HG02973 (cell line): ENCODE results near the gene SEZ6.
"Not testable (repeated sequence)": the region's sequence is repeated elsewhere in the genome, so short reads cannot be mapped to it uniquely, and the experiment has no call there.

ENCODE experiments used
- ATAC-seq: cut with Tn5 transposase; IDR thresholded peaks from one replicate; pipeline ENCODE4 v1.9.1; 2021; ENCODE audit warnings: moderate library complexity; ENCODE audit not compliant: unreplicated experiment

The SEZ6 gene

GRCh38 chr17:28940142-28940541 lies 65.7 kb downstream of the SEZ6 start:
- ATAC-seq: no peak

GRCh38 chr17:28938552-28938951 lies 67.3 kb downstream of the SEZ6 start:
- no peak for ATAC-seq

GRCh38 chr17:28937044-28937729 lies 68.6 kb downstream of the SEZ6 start:
- no peak for ATAC-seq

DNA sequence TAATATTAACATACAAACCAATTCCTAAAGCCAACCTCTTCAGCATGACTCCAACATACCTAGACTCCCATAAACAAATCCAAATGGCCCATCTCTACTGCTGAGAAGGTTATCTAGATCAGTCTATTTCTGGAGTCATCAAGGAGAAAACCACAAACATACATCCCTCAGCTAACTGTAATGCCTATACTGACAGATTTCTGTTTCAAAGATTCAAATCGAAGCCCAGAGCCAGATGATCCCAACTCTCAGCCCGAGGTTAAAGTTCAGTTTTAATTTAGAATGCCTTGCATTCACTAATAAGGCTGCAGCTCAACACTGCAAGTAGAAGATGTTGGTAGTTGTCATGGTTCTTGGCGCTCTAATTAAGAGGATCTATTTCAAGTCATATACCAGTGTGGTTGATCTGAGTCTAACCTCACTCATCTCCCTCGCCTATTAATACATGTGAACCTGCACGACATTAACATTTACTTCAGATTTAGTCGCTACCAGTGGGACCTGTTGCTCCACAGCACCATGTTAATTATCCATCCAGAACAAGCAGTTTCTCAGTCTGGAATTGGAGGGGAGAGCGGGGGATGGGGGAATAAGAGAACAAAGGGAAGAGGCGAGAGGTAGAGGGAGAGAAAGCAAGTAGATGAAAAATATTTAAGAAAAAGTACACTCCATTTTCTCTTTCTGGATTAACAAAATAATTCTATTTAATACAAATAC lies 69.9 kb downstream of the SEZ6 start:
- no peak for ATAC-seq

DNA sequence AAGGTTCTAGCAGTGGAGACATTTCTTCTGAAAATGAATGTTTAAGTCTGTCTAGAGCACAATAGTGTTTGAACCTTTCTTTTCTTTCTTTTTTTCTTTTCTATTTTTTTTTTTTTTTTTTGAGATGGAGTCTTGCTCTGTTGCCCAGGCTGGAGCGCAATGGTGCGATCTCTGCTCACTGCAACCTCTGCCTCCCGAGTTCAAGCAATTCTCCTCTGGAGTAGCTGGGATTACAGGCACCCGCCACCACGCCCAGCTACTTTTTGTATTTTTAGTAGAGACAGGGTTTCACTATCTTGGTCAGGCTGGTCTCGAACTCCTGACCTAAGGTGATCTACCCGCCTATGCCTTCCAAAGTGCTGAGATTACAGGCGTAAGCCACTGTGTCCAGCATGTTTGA lies 71.3 kb downstream of the SEZ6 start:
- not testable (repeated sequence) for ATAC-seq

DNA sequence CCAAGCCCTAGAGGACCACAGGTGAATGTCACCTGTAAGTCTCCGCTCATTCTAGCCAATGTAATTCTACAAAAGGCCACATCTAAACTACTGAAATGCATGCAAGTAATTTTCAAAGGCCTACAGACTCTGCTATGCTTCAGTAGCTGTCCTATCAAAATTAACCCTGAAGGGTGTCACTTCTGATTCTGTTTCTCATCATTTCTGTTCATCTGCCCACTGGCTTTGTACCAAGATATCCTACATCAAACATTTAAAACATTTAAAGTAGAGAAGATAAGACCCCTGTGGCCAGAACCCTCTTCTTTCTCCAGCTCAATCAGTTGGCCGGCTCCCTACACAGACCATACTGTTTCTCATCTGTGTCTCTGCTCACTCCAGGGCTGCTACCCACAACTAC lies 76.0 kb downstream of the SEZ6 start:
- no peak for ATAC-seq

- ATAC-seq: no peak
These were observed 77.8 kb downstream of the SEZ6 start for GRCh38 chr17:28928061-28928460.

GRCh38 chr17:28926786-28927185 lies 79.0 kb downstream of the SEZ6 start:
- ATAC-seq: no peak

DNA sequence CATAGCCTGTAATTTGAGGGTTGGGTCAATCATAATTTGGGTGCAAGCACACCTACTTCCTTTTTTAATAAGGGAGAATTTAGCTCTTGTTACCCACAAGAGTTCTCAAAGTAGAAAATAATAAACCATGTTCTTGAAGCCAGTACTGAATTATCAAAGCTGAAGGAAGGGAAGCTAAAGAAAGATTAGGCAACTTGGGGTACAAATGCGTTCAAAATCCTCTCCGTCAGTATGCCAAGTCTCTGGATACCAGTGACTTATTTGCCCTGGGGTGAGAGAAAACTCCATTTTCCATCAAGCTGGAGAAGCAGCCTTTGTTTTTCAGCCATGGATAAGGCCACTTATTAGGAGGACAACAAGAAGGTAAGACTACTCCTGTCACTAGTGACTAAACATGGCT lies 79.5 kb downstream of the SEZ6 start:
- ATAC-seq: no peak

- no peak for ATAC-seq
These were observed 79.9 kb downstream of the SEZ6 start for GRCh38 chr17:28925912-28926365.

GRCh38 chr17:28920201-28920600 lies 85.6 kb downstream of the SEZ6 start:
- no peak for ATAC-seq

DNA sequence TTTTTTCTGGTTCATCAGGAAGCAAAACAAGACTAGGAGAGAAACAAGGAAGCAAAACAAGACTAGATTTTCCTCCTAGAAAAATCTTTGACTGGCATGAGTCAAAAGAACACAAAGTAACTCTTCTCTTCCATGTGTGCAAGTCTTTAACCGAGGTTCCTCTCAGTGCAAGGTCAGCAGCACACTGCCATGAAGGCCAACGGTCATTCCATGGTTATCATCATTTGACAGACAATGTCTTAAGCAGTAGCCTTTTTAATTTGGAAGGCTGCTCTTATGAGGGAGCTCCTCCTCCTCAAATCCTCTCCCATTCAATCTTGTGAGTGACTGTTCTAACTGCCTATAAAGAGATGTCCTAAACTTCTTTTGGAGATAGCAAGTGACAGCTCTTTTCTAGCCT lies 87.5 kb downstream of the SEZ6 start:
- ATAC-seq: no peak

DNA sequence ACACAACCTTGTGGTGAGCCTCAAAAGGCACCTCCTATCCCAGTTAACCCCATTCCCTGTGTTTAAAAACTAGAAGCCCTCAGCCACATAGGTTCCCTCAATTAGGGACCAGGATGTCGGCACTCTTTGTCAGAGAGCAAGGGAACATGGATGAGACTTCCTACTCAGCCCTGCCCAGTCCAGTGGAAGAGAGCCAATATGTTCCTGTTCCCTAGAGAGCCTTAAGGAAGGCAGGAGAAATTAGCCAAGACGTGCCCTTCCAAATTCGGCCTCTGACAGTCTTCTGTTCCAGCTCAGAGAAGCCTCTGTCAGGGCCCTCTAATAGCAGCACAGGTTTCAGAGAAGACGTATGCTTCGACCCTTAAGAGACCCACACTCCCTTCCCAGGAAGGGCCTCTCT lies 88.4 kb downstream of the SEZ6 start:
- no peak for ATAC-seq

DNA sequence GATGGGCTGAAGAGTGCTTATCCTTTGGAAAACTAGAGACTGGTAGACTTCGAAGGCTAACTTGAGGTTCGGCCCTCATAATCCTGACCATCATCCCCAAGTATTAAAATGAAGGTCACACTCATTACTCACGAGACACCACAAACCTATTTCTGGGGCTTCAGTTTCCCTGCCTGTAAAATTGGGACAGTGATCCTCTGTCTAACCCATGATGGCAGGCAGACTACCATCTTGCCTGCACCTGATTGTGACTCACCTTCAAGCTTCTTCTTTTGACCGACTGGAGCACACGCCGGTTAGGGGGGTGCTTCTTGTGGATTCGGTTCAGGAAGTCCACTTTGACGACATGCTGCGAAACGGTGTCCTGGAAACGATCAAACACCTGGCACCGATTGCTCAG lies 88.8 kb downstream of the SEZ6 start:
- no peak for ATAC-seq

- no peak for ATAC-seq
These were observed 89.4 kb downstream of the SEZ6 start for GRCh38 chr17:28916302-28916934.

DNA sequence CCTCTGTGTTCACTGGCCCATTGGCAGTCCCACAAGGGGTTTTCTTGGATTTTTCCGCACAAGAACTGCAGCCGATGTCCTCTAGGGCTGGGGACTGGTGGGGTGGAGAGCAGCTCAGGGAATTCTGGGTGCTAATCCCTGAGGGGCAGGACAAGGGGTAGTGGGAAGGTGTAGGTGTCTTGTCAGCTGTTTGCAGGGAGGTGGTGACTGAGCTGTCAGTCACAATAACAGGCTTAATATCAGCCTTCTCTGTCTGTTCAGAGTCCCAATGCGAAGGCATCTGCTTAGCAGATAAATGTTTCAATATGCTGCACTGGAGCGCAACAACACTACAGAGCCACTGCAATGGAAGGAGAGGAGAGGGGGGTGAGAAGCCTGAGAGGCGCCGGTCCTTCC lies 92.9 kb downstream of the SEZ6 start:
- ATAC-seq: no peak

- ATAC-seq: no peak
These were observed 93.4 kb downstream of the SEZ6 start for GRCh38 chr17:28912281-28912937.

DNA sequence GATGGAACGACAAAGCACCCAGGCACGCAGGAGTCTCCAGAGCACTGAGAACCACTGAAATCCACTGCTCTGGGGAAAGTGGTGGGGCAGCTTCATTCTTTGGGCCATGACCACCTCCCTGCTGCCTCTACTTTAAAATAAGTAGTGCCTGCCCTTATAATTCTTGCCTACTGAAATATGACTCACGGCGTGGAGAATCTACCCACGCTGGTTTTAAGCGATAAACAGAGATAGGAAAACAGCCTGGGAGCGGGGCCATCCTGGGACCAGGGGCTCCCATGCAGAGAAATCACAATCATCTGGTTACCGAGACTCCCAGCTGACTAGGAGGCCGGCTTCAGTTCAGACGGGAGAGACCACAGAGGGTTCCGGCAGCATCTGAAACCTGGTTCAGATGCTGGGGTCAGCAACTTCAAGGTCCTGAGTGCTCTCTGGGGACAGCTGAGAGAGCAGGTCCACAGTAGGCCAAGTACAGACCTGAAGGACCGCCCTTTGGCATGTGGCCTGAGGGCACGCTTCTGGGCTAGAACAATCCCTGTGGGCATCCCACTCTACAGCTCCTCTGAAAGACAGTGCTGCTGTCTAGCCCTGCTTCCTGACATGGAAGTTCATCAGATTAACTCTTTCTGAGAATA lies 94.3 kb downstream of the SEZ6 start:
- no peak for ATAC-seq

- no peak for ATAC-seq
These were observed 95.3 kb downstream of the SEZ6 start for GRCh38 chr17:28910534-28910933.

GRCh38 chr17:28908640-28909167 lies 97.1 kb downstream of the SEZ6 start:
- ATAC-seq: no peak
